Endothelial cell of umbilical vein (primary cell): ENCODE measurements around the gene SPG7. TPM values are rescaled to one million over a fixed set of nuclear protein-coding genes. Genes with fewer than 3 reads are reported as not detected.

Experiments used
- BruUV-seq: library from RNA; stranded (reverse); fragments of 400-500 nt; replicated peaks from 2 replicates; lab custom pipeline; 2021; lab: Mats Ljungman, UMichigan
- CTCF ChIA-PET: fragments of 300-600, 350-600 bp; sonication (Branson Sonifier 250); formaldehyde crosslinking; loops from one replicate; lab custom pipeline; 2021; ENCODE audit warnings: antibody characterized with exemption, inconsistent platforms; lab: Charles Lee
- POLR2A ChIA-PET: fragments of 300-600, 350-600 bp; sonication (Branson Sonifier 250); formaldehyde crosslinking; loops from one replicate; lab custom pipeline; 2021; ENCODE audit warnings: antibody characterized with exemption, inconsistent platforms; lab: Charles Lee
- DNase-seq: peaks from one replicate; pipeline ENCODE4 v3.0.0-alpha.2; 2011; ENCODE audit warnings: low read depth, low spot score
- FAIRE-seq: peaks from 2 replicates; lab custom pipeline; 2011; peaks lifted over from hg19 to GRCh38; lab: Jason Lieb, UNC
- H2AFZ ChIP-seq: 2 replicates; pipeline ENCODE4 v1.6.0; 2012; ENCODE audit warnings: low read depth, low read length, control low read depth, inconsistent platforms
- H3K27ac ChIP-seq: 2 replicates; pipeline ENCODE4 v1.5.1; 2011; ENCODE audit warnings: low read depth, mild to moderate bottlenecking, control low read depth, low read length, moderate library complexity; ENCODE audit not compliant: insufficient read depth
- H3K27me3 ChIP-seq, 2 experiments: 2 replicates each; pipeline versions ENCODE4 v1.6.0 to v1.6.1; 2011; ENCODE audit warnings: low read length in 2 of 2, mixed read lengths in 1 of 2; ENCODE audit not compliant: control insufficient read depth in 2 of 2, insufficient read depth in 2 of 2
- H3K36me3 ChIP-seq, 2 experiments: 2 replicates in 1 of 2; 3 replicates in 1 of 2; pipeline ENCODE4 v1.5.1; 2011; ENCODE audit warnings: low read length in 2 of 2, mild to moderate bottlenecking in 1 of 2, moderate library complexity in 1 of 2; ENCODE audit not compliant: control insufficient read depth in 2 of 2, insufficient read depth in 2 of 2; ENCODE audit errors: extremely low read depth in 1 of 2
- H3K4me1 ChIP-seq: 3 replicates; pipeline ENCODE4 v1.5.1; 2011; ENCODE audit warnings: mild to moderate bottlenecking, low read length; ENCODE audit not compliant: control insufficient read depth, insufficient read depth; ENCODE audit errors: extremely low read depth
- H3K4me2 ChIP-seq: 2 replicates; pipeline ENCODE4 v1.6.1; 2011; ENCODE audit warnings: low read length, control low read depth, mixed read lengths; ENCODE audit not compliant: insufficient read depth
- H3K4me3 ChIP-seq, 3 experiments: fragments of 200-600 bp in 1 of 3; sonication (generic), shearing (Covaris generic) in 1 of 3; replicated peaks in 1 of 3; 2 replicates each; pipeline ENCODE4 v1.5.1; 2011 to 2016; ENCODE audit warnings: control low read depth in 3 of 3, low read length in 3 of 3, mild to moderate bottlenecking in 2 of 3, inconsistent platforms in 1 of 3, low read depth in 1 of 3, moderate library complexity in 1 of 3; ENCODE audit not compliant: insufficient read depth in 1 of 3
- H3K79me2 ChIP-seq: 2 replicates; pipeline ENCODE4 v1.6.0; 2012; ENCODE audit warnings: low read length, inconsistent platforms; ENCODE audit not compliant: control insufficient read depth, insufficient read depth
- H3K9ac ChIP-seq: replicated peaks from 2 replicates; pipeline ENCODE3; 2011; ENCODE audit warnings: low read length, control low read depth; ENCODE audit not compliant: insufficient read depth; ENCODE audit errors: extremely low read depth
- H3K9me1 ChIP-seq: replicated peaks from 3 replicates; pipeline ENCODE4 v1.6.0; 2011; ENCODE audit warnings: mild to moderate bottlenecking, low read length; ENCODE audit not compliant: control insufficient read depth, insufficient read depth; ENCODE audit errors: extremely low read depth
- H3K9me3 ChIP-seq: replicated peaks from 2 replicates; pipeline ENCODE4 v1.5.1; 2012; ENCODE audit warnings: low read length, inconsistent platforms; ENCODE audit not compliant: control insufficient read depth, insufficient read depth
- H4K20me1 ChIP-seq: replicated peaks from 2 replicates; pipeline ENCODE3; 2011; ENCODE audit warnings: mild to moderate bottlenecking, low read length; ENCODE audit not compliant: control insufficient read depth, insufficient read depth; ENCODE audit errors: extremely low read depth
- EZH2 ChIP-seq: IDR thresholded peaks from 2 replicates; pipeline ENCODE4 v1.6.1; 2012; ENCODE audit warnings: borderline replicate concordance, low read depth, mild to moderate bottlenecking, moderate library complexity, low read length, inconsistent platforms; ENCODE audit not compliant: severe bottlenecking
- FOS ChIP-seq: IDR thresholded peaks from 2 replicates; pipeline ENCODE4 v1.6.1; 2011; ENCODE audit warnings: mild to moderate bottlenecking, low read length, moderate library complexity, borderline replicate concordance; ENCODE audit not compliant: insufficient read depth
- GATA2 ChIP-seq: IDR thresholded peaks from 2 replicates; pipeline ENCODE4 v1.7.0; 2011; ENCODE audit warnings: low read depth, mild to moderate bottlenecking, moderate library complexity, mixed read lengths, low read length; ENCODE audit not compliant: insufficient read length, insufficient read depth
- JUN ChIP-seq: IDR thresholded peaks from 2 replicates; pipeline ENCODE4 v1.6.1; 2011; ENCODE audit warnings: borderline replicate concordance, low read depth; ENCODE audit not compliant: insufficient read length, insufficient read depth
- MYC ChIP-seq: IDR thresholded peaks from one replicate; pipeline ENCODE4 v1.6.1; 2011; ENCODE audit warnings: mild to moderate bottlenecking, low read depth, low read length
- POLR2A ChIP-seq: IDR thresholded peaks from 2 replicates; pipeline ENCODE4 v1.6.1; 2012; ENCODE audit warnings: low read depth, mild to moderate bottlenecking, control low read depth, low read length
- POLR2AphosphoS5 ChIP-seq: IDR thresholded peaks from 2 replicates; pipeline ENCODE4 v1.6.1; 2012; ENCODE audit warnings: low read depth, mild to moderate bottlenecking, control low read depth, low read length, moderate library complexity; ENCODE audit not compliant: insufficient read depth
- dilution Hi-C: fragments of 300-500 bp; cut with MboI; formaldehyde crosslinking; loops from one replicate; pipeline ENCODE4 v1.15.0; 2019; ENCODE audit warnings: low sequenced_read_pairs; ENCODE audit not compliant: extremely low pct_ligation_motif_present
- intact Hi-C: fragments of 100-400 bp; cut with micrococcal nuclease; formaldehyde crosslinking; loops from one replicate; pipeline ENCODE4 v1.10.0; 2022
- polyA plus RNA-seq, 4 experiments: library from polyadenylated mRNA; depleted of rRNA in 3 of 4; stranded (reverse) in 3 of 4; unstranded in 1 of 4; fragments of >200 nt; gene quantifications; 2 replicates each; pipeline versions ENCODE4 v1.2.1 to v1.2.3, GENCODE V29; 2011 to 2012; ENCODE audit warnings: missing spikeins in 1 of 4
- total RNA-seq: library from RNA; stranded (reverse); gene quantifications from 2 replicates; pipeline ENCODE4 v1.2.3, GENCODE V29; 2021
- TF ChIP-seq, protein P1 (sequence below), 2 donors: IDR thresholded peaks; 1 replicate in 1 of 2; 2 replicates in 1 of 2; pipeline ENCODE4 v1.5.1; 2011; ENCODE audit warnings: low read length in 2 of 2, mild to moderate bottlenecking in 2 of 2, moderate library complexity in 2 of 2, control low read depth in 1 of 2, inconsistent platforms in 1 of 2, low read depth in 1 of 2; ENCODE audit not compliant: insufficient read depth in 1 of 2; ENCODE audit errors: extremely low read depth in 1 of 2
- TF ChIP-seq, protein P2 (sequence below): IDR thresholded peaks from 2 replicates; pipeline ENCODE4 v1.6.1; 2011; ENCODE audit not compliant: insufficient read depth, insufficient read length

SPG7 gene
- total and polyA plus RNA-seq, 2 donors (not counting 3 experiments of a cell fraction or from before 2014, with no cell fraction given): 90.2 to 146 TPM

DNA sequence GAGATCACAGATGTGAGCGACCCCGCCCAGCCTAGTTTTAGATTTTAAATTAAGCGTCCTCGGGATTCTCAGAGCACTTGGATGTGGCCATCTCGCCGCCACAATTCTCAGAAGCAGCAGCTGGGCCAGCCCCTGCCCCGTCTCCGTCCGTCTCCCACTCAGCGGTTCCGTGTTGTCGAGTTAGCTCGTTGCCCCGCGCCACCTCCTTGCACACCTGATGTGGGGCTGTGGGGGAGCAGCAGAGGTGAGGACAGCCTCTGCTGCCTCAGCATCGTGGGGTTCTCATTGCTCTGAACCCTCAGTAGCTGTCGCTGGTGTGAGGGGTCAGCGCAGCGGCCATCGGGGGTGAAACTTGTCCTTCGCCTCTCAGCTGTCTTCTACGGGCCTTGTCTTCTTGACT, 44.1 kb downstream of the SPG7 start:
- Histone ChIP-seq H3K79me2 (no peaks in the 10 kb centered on the region), H3K9me3 (no peaks in the 10 kb centered on the region), H3K9me1 (no peaks in the 10 kb centered on the region), H4K20me1 (no peaks in the 10 kb centered on the region), H3K9ac (no peak overlapping the region), H3K27me3 (no peaks in the 10 kb centered on the region), H3K4me2 (no peak overlapping the region), H3K4me3 (no peak overlapping the region), H3K4me1 (peaks cover 3% of the 10 kb centered on the region), H2AFZ (no peak overlapping the region), H3K27ac (no peak overlapping the region), H3K36me3 (peaks cover 2 to 33% of the 10 kb centered on the region in 2 experiments)
- no TSS peak for BruUV-seq
- TF ChIP-seq JUN (no peak), EZH2 (no peak), MYC (no peak), POLR2AphosphoS5 (no peak), FOS (no peak), POLR2A (no peak)
- TF ChIP-seq, protein P1, sequence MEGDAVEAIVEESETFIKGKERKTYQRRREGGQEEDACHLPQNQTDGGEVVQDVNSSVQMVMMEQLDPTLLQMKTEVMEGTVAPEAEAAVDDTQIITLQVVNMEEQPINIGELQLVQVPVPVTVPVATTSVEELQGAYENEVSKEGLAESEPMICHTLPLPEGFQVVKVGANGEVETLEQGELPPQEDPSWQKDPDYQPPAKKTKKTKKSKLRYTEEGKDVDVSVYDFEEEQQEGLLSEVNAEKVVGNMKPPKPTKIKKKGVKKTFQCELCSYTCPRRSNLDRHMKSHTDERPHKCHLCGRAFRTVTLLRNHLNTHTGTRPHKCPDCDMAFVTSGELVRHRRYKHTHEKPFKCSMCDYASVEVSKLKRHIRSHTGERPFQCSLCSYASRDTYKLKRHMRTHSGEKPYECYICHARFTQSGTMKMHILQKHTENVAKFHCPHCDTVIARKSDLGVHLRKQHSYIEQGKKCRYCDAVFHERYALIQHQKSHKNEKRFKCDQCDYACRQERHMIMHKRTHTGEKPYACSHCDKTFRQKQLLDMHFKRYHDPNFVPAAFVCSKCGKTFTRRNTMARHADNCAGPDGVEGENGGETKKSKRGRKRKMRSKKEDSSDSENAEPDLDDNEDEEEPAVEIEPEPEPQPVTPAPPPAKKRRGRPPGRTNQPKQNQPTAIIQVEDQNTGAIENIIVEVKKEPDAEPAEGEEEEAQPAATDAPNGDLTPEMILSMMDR (IDR thresholded peaks at IDR 0.05; ENCODE audit: extremely low read depth in 1 of 2, insufficient read depth in 1 of 2, low read depth in 1 of 2, low read length in 2 of 2): no peak
- dilution Hi-C loops (no loop called here), intact Hi-C loops (no loop called here)
- CTCF ChIA-PET: no interaction called here
- FAIRE-seq (no peak), DNase-seq (no peak)
- POLR2A ChIA-PET: no interaction called here

DNA sequence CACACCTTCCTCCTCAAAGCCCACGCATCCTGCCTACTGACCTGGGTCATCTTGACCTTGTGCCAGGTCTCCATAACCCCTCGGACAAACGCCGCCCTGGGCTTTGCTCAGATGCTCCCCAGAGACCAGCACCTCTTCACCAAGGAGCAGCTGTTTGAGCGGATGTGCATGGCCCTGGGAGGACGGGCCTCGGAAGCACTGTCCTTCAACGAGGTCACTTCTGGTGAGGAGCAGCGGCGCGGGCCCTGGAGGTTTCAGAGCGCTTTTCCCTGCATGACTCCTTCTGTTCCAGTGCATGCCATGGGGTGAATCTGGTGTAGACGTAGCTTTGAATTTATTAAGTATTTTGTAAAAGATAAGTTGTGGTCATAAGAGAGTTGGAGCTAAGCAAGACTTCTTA, 44.7 kb downstream of the SPG7 start:
- H3K4me2 ChIP-seq: no peak overlapping the region
- no peaks in the 10 kb centered on the region for H3K27me3 ChIP-seq
- POLR2A ChIA-PET: no interaction called here
- no peaks in the 10 kb centered on the region for H3K79me2 ChIP-seq
- no TSS peak for BruUV-seq
- intact Hi-C loops: no loop called here
- H3K36me3 ChIP-seq: peaks cover 2 to 34% of the 10 kb centered on the region in 2 experiments
- TF ChIP-seq JUN (no peak), MYC (no peak), EZH2 (no peak), FOS (no peak), POLR2A (no peak), POLR2AphosphoS5 (no peak), GATA2 (no peak)
- TF ChIP-seq, protein P2, sequence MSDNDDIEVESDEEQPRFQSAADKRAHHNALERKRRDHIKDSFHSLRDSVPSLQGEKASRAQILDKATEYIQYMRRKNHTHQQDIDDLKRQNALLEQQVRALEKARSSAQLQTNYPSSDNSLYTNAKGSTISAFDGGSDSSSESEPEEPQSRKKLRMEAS: no peak
- TF ChIP-seq, protein P1 (IDR thresholded peaks at IDR 0.05; ENCODE audit: extremely low read depth in 1 of 2, insufficient read depth in 1 of 2, low read depth in 1 of 2, low read length in 2 of 2): no peak
- H2AFZ ChIP-seq: no peak overlapping the region
- no peak for FAIRE-seq
- H3K4me1 ChIP-seq: peaks cover 3% of the 10 kb centered on the region
- no peaks in the 10 kb centered on the region for H3K9me3 ChIP-seq
- no peak overlapping the region for H3K4me3 ChIP-seq
- no peak overlapping the region for H3K27ac ChIP-seq
- no peaks in the 10 kb centered on the region for H4K20me1 ChIP-seq
- no peak overlapping the region for H3K9ac ChIP-seq
- H3K9me1 ChIP-seq: no peaks in the 10 kb centered on the region
- CTCF ChIA-PET: no interaction called here
- no peak for DNase-seq
- dilution Hi-C loops: no loop called here
